ENCODE results near the gene RCN1.

GRCh38 chr11:32053151-32053888 lies 37.6 kb upstream of the RCN1 start:
- TF ChIP-seq CTCF (IDR thresholded peaks at IDR 0.05), result no peak
- TF ChIP-seq POLR2A (IDR thresholded peaks at IDR 0.05), result no peak

All from body of pancreas (tissue), 4 donors.